GM12865 (cell line): ENCODE results near the gene CD63.

Experiments used
- DNase-seq: peaks from one replicate; pipeline ENCODE4 v3.0.0; 2010; ENCODE audit warnings: low read depth
- H3K4me3 ChIP-seq: 2 replicates; pipeline ENCODE4 v1.5.1; 2011; ENCODE audit warnings: mild to moderate bottlenecking, low read depth, low read length, control low read depth
- TF ChIP-seq, protein P1 (sequence below): IDR thresholded peaks from 2 replicates; pipeline ENCODE4 v1.5.1; 2011; ENCODE audit warnings: low read length, control low read depth, low read depth, inconsistent platforms; ENCODE audit not compliant: insufficient read depth; ENCODE audit errors: missing control alignments

Gene CD63

DNA sequence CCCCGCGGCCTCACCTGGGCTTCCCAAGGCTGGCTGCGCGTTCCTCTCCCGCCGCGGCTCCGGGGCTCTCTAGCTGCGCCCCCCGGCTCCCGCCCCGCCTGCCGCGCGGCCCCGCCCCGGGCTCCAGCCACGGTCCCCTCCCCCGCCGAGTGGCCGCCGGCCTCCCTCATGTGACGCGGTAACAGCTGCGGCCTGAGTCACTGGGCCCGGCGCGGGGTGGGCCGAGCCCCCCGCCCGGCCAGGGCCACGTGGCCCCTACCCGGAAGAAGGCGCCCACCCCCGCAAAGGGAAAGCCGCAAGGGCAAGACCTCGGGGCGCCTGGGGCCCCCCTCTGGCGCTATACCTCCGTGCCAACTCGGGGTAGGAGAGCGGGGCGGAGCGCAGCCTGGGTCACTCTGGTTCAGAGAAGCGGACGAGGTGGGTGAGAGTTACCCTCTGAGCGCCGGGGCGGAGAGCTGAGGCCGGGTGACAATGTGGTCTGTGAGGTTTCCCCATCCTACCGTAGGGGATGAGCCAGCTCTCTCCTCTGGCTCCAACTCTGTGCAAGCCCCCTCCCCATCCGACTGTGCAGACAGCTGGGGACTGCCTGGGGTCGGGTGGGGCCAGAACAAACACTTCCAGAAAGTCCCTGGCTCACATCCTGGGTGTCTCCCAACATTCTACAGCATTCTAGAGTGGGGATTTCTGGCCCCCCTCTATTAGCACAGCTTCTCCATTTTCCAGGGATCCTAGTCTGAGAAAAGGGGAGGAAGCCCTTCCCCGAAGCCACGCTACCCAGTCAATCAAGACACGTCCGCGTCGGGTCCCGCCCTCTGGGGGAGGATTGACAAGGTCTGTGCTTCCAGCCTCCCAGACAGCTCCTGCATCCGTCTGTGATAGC is at the start of gene CD63:
TSS of gene CD63 (minus strand) at position 71 of the 880 bp plus-strand sequence. CDS start 668 bp downstream, outside the sequence.
- H3K4me3 ChIP-seq: peak within 1 kb of the TSS; percentile 77
- TF ChIP-seq, protein P1, sequence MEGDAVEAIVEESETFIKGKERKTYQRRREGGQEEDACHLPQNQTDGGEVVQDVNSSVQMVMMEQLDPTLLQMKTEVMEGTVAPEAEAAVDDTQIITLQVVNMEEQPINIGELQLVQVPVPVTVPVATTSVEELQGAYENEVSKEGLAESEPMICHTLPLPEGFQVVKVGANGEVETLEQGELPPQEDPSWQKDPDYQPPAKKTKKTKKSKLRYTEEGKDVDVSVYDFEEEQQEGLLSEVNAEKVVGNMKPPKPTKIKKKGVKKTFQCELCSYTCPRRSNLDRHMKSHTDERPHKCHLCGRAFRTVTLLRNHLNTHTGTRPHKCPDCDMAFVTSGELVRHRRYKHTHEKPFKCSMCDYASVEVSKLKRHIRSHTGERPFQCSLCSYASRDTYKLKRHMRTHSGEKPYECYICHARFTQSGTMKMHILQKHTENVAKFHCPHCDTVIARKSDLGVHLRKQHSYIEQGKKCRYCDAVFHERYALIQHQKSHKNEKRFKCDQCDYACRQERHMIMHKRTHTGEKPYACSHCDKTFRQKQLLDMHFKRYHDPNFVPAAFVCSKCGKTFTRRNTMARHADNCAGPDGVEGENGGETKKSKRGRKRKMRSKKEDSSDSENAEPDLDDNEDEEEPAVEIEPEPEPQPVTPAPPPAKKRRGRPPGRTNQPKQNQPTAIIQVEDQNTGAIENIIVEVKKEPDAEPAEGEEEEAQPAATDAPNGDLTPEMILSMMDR: no peak
- DNase-seq: peak; percentile 80

DNA sequence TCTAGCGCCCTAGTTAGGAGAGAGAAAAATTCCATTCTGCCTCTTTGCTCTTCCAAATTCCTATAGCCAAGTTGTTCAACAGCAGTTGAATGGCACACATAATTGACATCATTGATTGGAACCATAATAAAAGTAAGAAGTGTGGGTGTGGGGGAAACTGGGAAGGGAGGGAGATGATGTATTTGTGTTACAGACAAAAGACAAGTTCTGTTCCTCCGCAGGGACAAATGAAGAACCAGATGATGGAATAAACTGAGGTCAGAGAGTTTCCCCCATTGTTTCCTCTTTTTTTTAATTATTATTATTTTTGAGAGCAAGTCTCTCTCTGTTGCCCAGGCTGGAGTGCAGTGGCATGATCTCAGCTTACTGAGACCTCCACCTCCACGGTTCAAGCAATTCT is 49.0 kb upstream of the CD63 start:
- no peak overlapping the region for H3K4me3 ChIP-seq
- TF ChIP-seq, protein P1: no peak
- no peak for DNase-seq

DNA sequence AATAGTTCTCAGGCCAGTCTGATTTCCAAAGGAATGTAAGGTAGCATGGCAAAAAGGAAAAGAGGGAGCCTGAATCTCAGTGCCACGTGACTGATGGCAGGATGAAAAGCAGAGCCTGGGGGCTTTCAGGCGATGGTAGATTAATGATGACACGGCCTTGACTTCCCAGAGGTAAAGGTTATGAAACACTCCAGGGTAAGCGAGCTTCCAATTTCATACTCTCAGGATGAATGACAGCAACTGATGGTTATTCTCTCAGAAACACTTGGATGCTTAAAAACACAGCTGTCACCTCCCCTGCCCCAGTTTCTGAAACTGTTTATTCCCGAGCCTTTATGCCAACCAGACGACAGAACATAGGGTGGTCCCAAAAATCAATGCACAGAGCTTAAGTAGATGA is 42.9 kb upstream of the CD63 start:
- TF ChIP-seq, protein P1: no peak
- no peak for DNase-seq

DNA sequence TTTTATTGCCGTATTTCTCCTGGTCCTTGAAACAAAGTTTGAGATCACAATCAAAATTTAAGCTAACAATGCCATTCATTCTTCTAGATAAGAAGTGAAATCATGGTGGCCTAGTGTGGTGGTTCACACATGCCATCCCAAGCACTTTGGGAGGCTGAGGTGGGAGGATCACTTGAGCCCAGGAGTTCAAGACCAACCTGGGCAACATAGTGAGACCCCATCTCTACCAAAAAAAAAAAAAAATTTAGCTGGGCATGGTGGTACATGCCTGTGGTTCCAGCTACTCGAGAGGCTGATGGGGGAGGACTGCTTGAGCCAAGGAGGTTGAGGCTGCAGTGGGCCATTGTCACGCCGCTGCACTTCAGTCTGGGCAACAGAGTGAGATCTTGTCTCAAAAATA is 38.3 kb upstream of the CD63 start:
- no peak overlapping the region for H3K4me3 ChIP-seq
- TF ChIP-seq, protein P1: no peak
- no peak for DNase-seq

More for the DNA sequence above, 42.9 kb upstream of the CD63 start:
- H3K4me3 ChIP-seq: no peak overlapping the region

DNA sequence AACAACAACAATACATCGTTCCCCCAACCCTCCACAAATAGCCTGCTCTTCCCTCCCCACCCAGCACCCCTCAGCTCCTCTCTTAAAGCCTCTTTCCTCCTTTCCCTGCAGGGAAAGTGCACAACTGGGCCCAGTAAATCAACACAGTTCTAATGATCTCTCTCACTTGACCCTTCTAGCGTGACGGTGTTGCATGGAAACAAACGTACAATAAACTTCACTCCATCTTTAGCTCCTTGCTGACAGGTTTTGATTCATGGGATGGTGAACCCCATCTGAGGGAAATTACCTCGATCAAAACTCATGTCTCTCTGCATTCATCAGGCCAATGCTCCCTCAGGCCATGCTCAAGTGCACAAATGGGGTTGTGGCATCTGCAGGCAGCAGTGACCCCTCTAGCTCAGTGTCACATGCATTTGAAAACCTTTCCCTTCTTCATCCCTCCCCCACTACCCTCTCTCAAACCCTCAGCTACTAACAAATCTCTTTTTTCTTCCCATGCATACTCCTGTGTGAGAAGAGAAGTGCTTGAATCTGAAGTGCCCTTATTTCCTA is 37.0 kb upstream of the CD63 start:
- DNase-seq: no peak
- TF ChIP-seq, protein P1: no peak

GRCh38 chr12:55762646-55763045 is 33.8 kb upstream of the CD63 start:
- TF ChIP-seq, protein P1: no peak
- no peak overlapping the region for H3K4me3 ChIP-seq
- DNase-seq: no peak

More for the DNA sequence above, 37.0 kb upstream of the CD63 start:
- no peak overlapping the region for H3K4me3 ChIP-seq
